ENCODE results near the gene TWSG1.
"Not testable (repeated sequence)": the region's sequence is repeated elsewhere in the genome, so short reads cannot be mapped to it uniquely, and the experiment has no call there.

Gene TWSG1

GRCh38 chr18:9428862-9429661 is 94.5 kb downstream of the TWSG1 start:
- no peak for DNase-seq

- DNase-seq = no peak
Observed at GRCh38 chr18:9429662-9429993, 95.1 kb downstream of the TWSG1 start.

GRCh38 chr18:9430315-9430714 is 95.7 kb downstream of the TWSG1 start:
- DNase-seq = not testable (repeated sequence)

- no peak for DNase-seq
Observed at GRCh38 chr18:9431296-9431695, 96.7 kb downstream of the TWSG1 start.

GRCh38 chr18:9433122-9433521 is 98.5 kb downstream of the TWSG1 start:
- DNase-seq = not testable (repeated sequence)

- no peak for DNase-seq
Observed at GRCh38 chr18:9433671-9434121, 99.1 kb downstream of the TWSG1 start.

GRCh38 chr18:9434122-9434701 is 99.6 kb downstream of the TWSG1 start:
- no peak for DNase-seq

GRCh38 chr18:9435041-9435440 is 100.5 kb downstream of the TWSG1 start:
- DNase-seq = no peak

- no peak for DNase-seq
Observed at GRCh38 chr18:9436206-9436929, 101.8 kb downstream of the TWSG1 start.

GRCh38 chr18:9437021-9437437 is 102.5 kb downstream of the TWSG1 start:
- no peak for DNase-seq

- no peak for DNase-seq
Observed at GRCh38 chr18:9437672-9438071, 103.1 kb downstream of the TWSG1 start.

GRCh38 chr18:9441061-9441460 is 106.5 kb downstream of the TWSG1 start:
- no peak for DNase-seq

GRCh38 chr18:9444549-9444948 is 110.0 kb downstream of the TWSG1 start:
- no peak for DNase-seq

- no peak for DNase-seq
Observed at GRCh38 chr18:9446839-9447238, 112.3 kb downstream of the TWSG1 start.

GRCh38 chr18:9447334-9447733 is 112.8 kb downstream of the TWSG1 start:
- DNase-seq = no peak

- no peak for DNase-seq
Observed at GRCh38 chr18:9449600-9450414, 115.2 kb downstream of the TWSG1 start.

GRCh38 chr18:9450920-9451319 is 116.3 kb downstream of the TWSG1 start:
- not testable (repeated sequence) for DNase-seq
